ENCODE results near the gene RNF213. TPM values are rescaled to one million over a fixed set of nuclear protein-coding genes. Genes with fewer than 3 reads are reported as not detected.

Gene RNF213
- total and polyA plus RNA-seq, 2 donors (not counting 1 experiment from before 2014, with no cell fraction given): 36.8 to 245 TPM

GRCh38 chr17:80395402-80396151 lies 134.9 kb downstream of the RNF213 start:
- TF ChIP-seq CTCF (conservative IDR thresholded peaks at IDR 0.05 in 1 of 2, IDR thresholded peaks at IDR 0.05 in 1 of 2; ENCODE audit: low read depth in 1 of 2, low read length in 2 of 2): no peak
- TF ChIP-seq EZH2 (IDR thresholded peaks at IDR 0.05; ENCODE audit: low read length, missing control alignments): no peak

GRCh38 chr17:80396157-80397033 lies 135.7 kb downstream of the RNF213 start:
- H3K9me3 ChIP-seq (ENCODE audit: control insufficient read depth, insufficient read depth, low read depth, low read length): no peaks in the 10 kb centered on the region
- no peak overlapping the region for H2AFZ ChIP-seq (ENCODE audit: low read length)
- no peaks in the 10 kb centered on the region for H3K27me3 ChIP-seq (ENCODE audit: control insufficient read depth, insufficient read depth, low read length)
- no peaks in the 10 kb centered on the region for H4K20me1 ChIP-seq (ENCODE audit: control insufficient read depth, extremely low read depth, insufficient read depth, low read length)
- no peak overlapping the region for H3K27ac ChIP-seq (ENCODE audit: insufficient read depth, low read length)
- DNase-seq (ENCODE audit: low read depth in 2 of 2): no peak
- no peak overlapping the region for H3K4me3 ChIP-seq (replicated peaks in 1 of 4; ENCODE audit: control extremely low read depth in 1 of 4, insufficient read depth in 1 of 4, low read depth in 3 of 4, low read length in 4 of 4)
- no peak overlapping the region for H3K9ac ChIP-seq (ENCODE audit: insufficient read depth, low read length)
- peaks cover 12% of the 10 kb centered on the region for H3K36me3 ChIP-seq (ENCODE audit: control insufficient read depth, insufficient read depth, low read length)
- no peaks in the 10 kb centered on the region for H3K79me2 ChIP-seq (ENCODE audit: control insufficient read depth, insufficient read depth, low read length)
- no peak overlapping the region for H3K4me2 ChIP-seq (ENCODE audit: extremely low read depth, insufficient read depth, low read length)
- TF ChIP-seq CTCF (conservative IDR thresholded peaks at IDR 0.05 in 1 of 2, IDR thresholded peaks at IDR 0.05 in 1 of 2; ENCODE audit: low read depth in 1 of 2, low read length in 2 of 2) (no peak), EZH2 (IDR thresholded peaks at IDR 0.05; ENCODE audit: low read length, missing control alignments) (no peak)
- peaks cover 2% of the 10 kb centered on the region for H3K4me1 ChIP-seq (ENCODE audit: control insufficient read depth, extremely low read depth, insufficient read depth, low read length)

More at GRCh38 chr17:80395402-80396151, 134.9 kb downstream of the RNF213 start:
- H3K4me1 ChIP-seq (ENCODE audit: control insufficient read depth, extremely low read depth, insufficient read depth, low read length): peaks cover 2% of the 10 kb centered on the region
- H4K20me1 ChIP-seq (ENCODE audit: control insufficient read depth, extremely low read depth, insufficient read depth, low read length): no peaks in the 10 kb centered on the region
- DNase-seq (ENCODE audit: low read depth in 2 of 2): peak in 1 of 2 donors; percentile 10
- no peaks in the 10 kb centered on the region for H3K79me2 ChIP-seq (ENCODE audit: control insufficient read depth, insufficient read depth, low read length)
- no peak overlapping the region for H3K27ac ChIP-seq (ENCODE audit: insufficient read depth, low read length)
- H3K9me3 ChIP-seq (ENCODE audit: control insufficient read depth, insufficient read depth, low read depth, low read length): no peaks in the 10 kb centered on the region
- no peaks in the 10 kb centered on the region for H3K27me3 ChIP-seq (ENCODE audit: control insufficient read depth, insufficient read depth, low read length)
- no peak overlapping the region for H3K4me2 ChIP-seq (ENCODE audit: extremely low read depth, insufficient read depth, low read length)
- H3K4me3 ChIP-seq (replicated peaks in 1 of 4; ENCODE audit: control extremely low read depth in 1 of 4, insufficient read depth in 1 of 4, low read depth in 3 of 4, low read length in 4 of 4): no peak overlapping the region
- H3K36me3 ChIP-seq (ENCODE audit: control insufficient read depth, insufficient read depth, low read length): peaks cover 12% of the 10 kb centered on the region
- H3K9ac ChIP-seq (ENCODE audit: insufficient read depth, low read length): no peak overlapping the region
- no peak overlapping the region for H2AFZ ChIP-seq (ENCODE audit: low read length)

- H2AFZ ChIP-seq (ENCODE audit: low read length): no peak overlapping the region
- H3K27ac ChIP-seq (ENCODE audit: insufficient read depth, low read length): no peak overlapping the region
- no peaks in the 10 kb centered on the region for H3K9me3 ChIP-seq (ENCODE audit: control insufficient read depth, insufficient read depth, low read depth, low read length)
- H3K9ac ChIP-seq (ENCODE audit: insufficient read depth, low read length): no peak overlapping the region
- no peaks in the 10 kb centered on the region for H3K79me2 ChIP-seq (ENCODE audit: control insufficient read depth, insufficient read depth, low read length)
- TF ChIP-seq EZH2 (IDR thresholded peaks at IDR 0.05; ENCODE audit: low read length, missing control alignments): no peak
- no peak for TF ChIP-seq CTCF (conservative IDR thresholded peaks at IDR 0.05 in 1 of 2, IDR thresholded peaks at IDR 0.05 in 1 of 2; ENCODE audit: low read depth in 1 of 2, low read length in 2 of 2)
- no peaks in the 10 kb centered on the region for H4K20me1 ChIP-seq (ENCODE audit: control insufficient read depth, extremely low read depth, insufficient read depth, low read length)
- H3K4me2 ChIP-seq (ENCODE audit: extremely low read depth, insufficient read depth, low read length): no peak overlapping the region
- peaks cover 12% of the 10 kb centered on the region for H3K36me3 ChIP-seq (ENCODE audit: control insufficient read depth, insufficient read depth, low read length)
- H3K27me3 ChIP-seq (ENCODE audit: control insufficient read depth, insufficient read depth, low read length): no peaks in the 10 kb centered on the region
- no peak for DNase-seq (ENCODE audit: low read depth in 2 of 2)
- peaks cover 2% of the 10 kb centered on the region for H3K4me1 ChIP-seq (ENCODE audit: control insufficient read depth, extremely low read depth, insufficient read depth, low read length)
- no peak overlapping the region for H3K4me3 ChIP-seq (replicated peaks in 1 of 4; ENCODE audit: control extremely low read depth in 1 of 4, insufficient read depth in 1 of 4, low read depth in 3 of 4, low read length in 4 of 4)
Measured at GRCh38 chr17:80397034-80397387, 136.4 kb downstream of the RNF213 start.

Data from fibroblast of lung (primary cell).